HepG2 (cell line): ENCODE results near the gene COA3. TPM values are rescaled to one million over a fixed set of nuclear protein-coding genes. Genes with fewer than 3 reads are reported as not detected.
A peak's percentile ranks its signal among the peaks of the same experiment; 100 is the strongest.

Experiments
- ATAC-seq: fragments of 200-7000 bp; cut with Tn5 transposase; 3 replicates; pipeline ENCODE4 v1.9.1; 2020; ENCODE audit warnings: mild to moderate bottlenecking, moderate library complexity
- BruUV-seq: library from RNA; stranded (reverse); fragments of 400-500 nt; replicated peaks from 2 replicates; lab custom pipeline; 2021; lab: Mats Ljungman, UMichigan
- CTCF ChIA-PET: fragments of 300-600 bp; formaldehyde crosslinking; extraction: SDS; loops from one replicate; lab custom pipeline; 2021; ENCODE audit warnings: low total read pairs, inconsistent platforms, low intra/inter-chr PET ratio; lab: Yijun Ruan, JAX
- POLR2A ChIA-PET: fragments of 350-600 bp; sonication (Branson Sonifier 250); formaldehyde crosslinking; loops from one replicate; lab custom pipeline; 2020; ENCODE audit warnings: antibody characterized with exemption, inconsistent platforms; lab: Yijun Ruan, JAX
- DNase-seq: peaks from one replicate; pipeline ENCODE4 v3.0.0-alpha.2; 2015; ENCODE audit warnings: low spot score
- FAIRE-seq: peaks from 3 replicates; lab custom pipeline; 2011; peaks lifted over from hg19 to GRCh38; lab: Jason Lieb, UNC
- H2AFZ ChIP-seq: one replicate; pipeline ENCODE4 v1.6.1; 2011; ENCODE audit warnings: low read length, inconsistent platforms
- H3K27ac ChIP-seq: fragments of 300-600 bp; 3 replicates; pipeline ENCODE4 v1.8.0; 2011; ENCODE audit warnings: mixed run types, mild to moderate bottlenecking, mixed read lengths, low read length, inconsistent platforms; ENCODE audit not compliant: insufficient read depth; ENCODE audit errors: extremely low read length
- H3K27me3 ChIP-seq, 2 experiments: fragments of 200-600 bp in 1 of 2; 2 replicates in 1 of 2; 3 replicates in 1 of 2; pipeline versions ENCODE4 v1.6.0 to v1.8.0; 2011; ENCODE audit warnings: low read length in 2 of 2, mild to moderate bottlenecking in 2 of 2, moderate library complexity in 2 of 2, inconsistent platforms in 1 of 2; ENCODE audit not compliant: insufficient read depth in 2 of 2, control insufficient read depth in 1 of 2
- H3K36me3 ChIP-seq, 2 experiments: fragments of 200-600 bp in 1 of 2; replicated peaks in 1 of 2; 2 replicates in 1 of 2; 3 replicates in 1 of 2; pipeline versions ENCODE4 v1.5.1 to v1.8.0; 2011; ENCODE audit warnings: low read length in 2 of 2, inconsistent platforms in 1 of 2; ENCODE audit not compliant: insufficient read depth in 2 of 2, control insufficient read depth in 1 of 2
- H3K4me1 ChIP-seq: 2 replicates; pipeline ENCODE4 v1.5.1; 2012; ENCODE audit warnings: low read length, inconsistent platforms; ENCODE audit not compliant: insufficient read depth
- H3K4me2 ChIP-seq: 2 replicates; pipeline ENCODE4 v1.6.0; 2011; ENCODE audit warnings: low read depth, low read length, inconsistent platforms
- H3K4me3 ChIP-seq, 3 experiments: fragments of 200-600 bp in 1 of 3; sonication (generic), shearing (Covaris generic) in 1 of 3; replicated peaks in 1 of 3; 2 replicates each; pipeline ENCODE4 v1.5.1; 2011 to 2016; ENCODE audit warnings: low read length in 3 of 3, inconsistent platforms in 2 of 3, low read depth in 2 of 3, mild to moderate bottlenecking in 2 of 3, control low read depth in 1 of 3, mixed read lengths in 1 of 3; ENCODE audit not compliant: insufficient read depth in 1 of 3
- H3K79me2 ChIP-seq: one replicate; pipeline ENCODE4 v1.6.1; 2011; ENCODE audit warnings: low read length, inconsistent platforms; ENCODE audit not compliant: insufficient read depth
- H3K9ac ChIP-seq: 2 replicates; pipeline ENCODE4 v1.6.0; 2011; ENCODE audit warnings: mild to moderate bottlenecking, low read depth, low read length, inconsistent platforms; ENCODE audit not compliant: insufficient read depth
- H3K9me3 ChIP-seq: 2 replicates; pipeline ENCODE4 v1.5.1; 2012; ENCODE audit warnings: mild to moderate bottlenecking, low read length
- H4K20me1 ChIP-seq: 2 replicates; pipeline ENCODE4 v1.6.0; 2011; ENCODE audit warnings: inconsistent platforms, mild to moderate bottlenecking, low read length, moderate library complexity; ENCODE audit not compliant: insufficient read depth
- GFI1 ChIP-seq: sonication (generic); formaldehyde crosslinking; IDR thresholded peaks from 2 replicates; pipeline ENCODE4 v1.5.0; 2020; ENCODE audit warnings: missing genetic modification reagents, mild to moderate bottlenecking, borderline replicate concordance
- MED1 ChIP-seq: sonication (generic); formaldehyde crosslinking; IDR thresholded peaks from 2 replicates; pipeline ENCODE4 v1.4.0; 2020; ENCODE audit warnings: missing genetic modification reagents
- NFKBIZ ChIP-seq: IDR thresholded peaks from 2 replicates; pipeline ENCODE4 v1.6.1; 2018; ENCODE audit warnings: missing genetic modification reagents, missing compliant biosample characterization
- PAF1 ChIP-seq: IDR thresholded peaks from 2 replicates; pipeline ENCODE4 v1.6.1; 2016; ENCODE audit warnings: missing genetic modification reagents, missing compliant biosample characterization
- PAWR ChIP-seq: sonication (generic); formaldehyde crosslinking; IDR thresholded peaks from 2 replicates; pipeline ENCODE4 v1.4.0; 2020; ENCODE audit warnings: missing genetic modification reagents, mild to moderate bottlenecking, borderline replicate concordance
- PLSCR1 ChIP-seq: sonication (generic); formaldehyde crosslinking; IDR thresholded peaks from 2 replicates; pipeline ENCODE4 v1.5.0; 2020; ENCODE audit warnings: missing genetic modification reagents, mild to moderate bottlenecking, borderline replicate concordance
- RFX5 ChIP-seq: IDR thresholded peaks from 2 replicates; pipeline ENCODE4 v1.6.1; 2011; ENCODE audit warnings: low read depth, low read length, improper control_type of control experiment
- ZNF225 ChIP-seq: sonication (generic); formaldehyde crosslinking; IDR thresholded peaks from 2 replicates; pipeline ENCODE4 v1.4.0; 2020; ENCODE audit warnings: mild to moderate bottlenecking, missing genetic modification reagents
- ZNF329 ChIP-seq: sonication (generic); formaldehyde crosslinking; IDR thresholded peaks from 2 replicates; pipeline ENCODE4 v1.9.0; 2021; ENCODE audit warnings: low read depth, mild to moderate bottlenecking, missing genetic modification reagents
- ZNF644 ChIP-seq: IDR thresholded peaks from 2 replicates; pipeline ENCODE4 v1.6.1; 2016; ENCODE audit warnings: low read depth
- WGBS: methylation state at CpG from one replicate; pipeline ENCODE4 v1.1.6; 2017; ENCODE audit warnings: low lambda C conversion rate; 5-methylcytosine and 5-hydroxymethylcytosine counted together
- in situ Hi-C: cut with HindIII; loops from 2 replicates; pipeline ENCODE4 v1.10.0; 2017; ENCODE audit warnings: low pct_unique_long_range_greater_than_20kb; ENCODE audit not compliant: extremely low pct_ligation_motif_present
- intact Hi-C: fragments of 100-400 bp; cut with micrococcal nuclease; formaldehyde crosslinking; loops from one replicate; pipeline ENCODE4 v1.10.0; 2022; ENCODE audit not compliant: unreplicated experiment
- polyA plus RNA-seq, 8 experiments: library from polyadenylated mRNA; depleted of rRNA in 3 of 8; stranded (reverse) in 7 of 8; unstranded in 1 of 8; fragments of >200 nt; fragmentation: Illumina TruSeq in 4 of 8; extraction: Trizol in 4 of 8; gene quantifications; 2 replicates each; pipeline versions ENCODE4 v1.2.1 to v1.2.3, GENCODE V29; 2011 to 2016; ENCODE audit warnings: low read depth in 4 of 8, missing spikeins in 1 of 8, mixed read lengths in 1 of 8; ENCODE audit not compliant: insufficient read depth in 1 of 8
- total RNA-seq, 5 experiments: library from RNA; depleted of rRNA; stranded (reverse); fragments of >200 nt; fragmentation: Illumina TruSeq; extraction: Trizol; gene quantifications; 2 replicates each; pipeline ENCODE4 v1.2.3, GENCODE V29; 2016; ENCODE audit warnings: low read depth in 1 of 5
- TF ChIP-seq, protein P1 (sequence below), 2 experiments: sonication (generic) in 1 of 2; formaldehyde crosslinking in 1 of 2; IDR thresholded peaks; 2 replicates each; pipeline versions ENCODE4 v1.4.0 to v1.6.1; 2018 to 2020; ENCODE audit warnings: missing genetic modification reagents in 2 of 2, borderline replicate concordance in 1 of 2, low read depth in 1 of 2, mild to moderate bottlenecking in 1 of 2, missing biosample characterization in 1 of 2
- TF ChIP-seq, protein P2 (sequence below): IDR thresholded peaks from 2 replicates; pipeline ENCODE4 v1.6.1; 2016; ENCODE audit warnings: missing biosample characterization, missing genetic modification reagents, low read depth
- TF ChIP-seq, protein P3 (sequence below): sonication (generic); formaldehyde crosslinking; IDR thresholded peaks from 2 replicates; pipeline ENCODE4 v1.5.0; 2020; ENCODE audit warnings: mild to moderate bottlenecking, missing genetic modification reagents

Gene COA3
- total and polyA plus RNA-seq, 2 of the 13 experiments (the other 11 are each of a cell fraction or from before 2014, with no cell fraction given), result 133 to 202 TPM

- TF ChIP-seq, protein P1, sequence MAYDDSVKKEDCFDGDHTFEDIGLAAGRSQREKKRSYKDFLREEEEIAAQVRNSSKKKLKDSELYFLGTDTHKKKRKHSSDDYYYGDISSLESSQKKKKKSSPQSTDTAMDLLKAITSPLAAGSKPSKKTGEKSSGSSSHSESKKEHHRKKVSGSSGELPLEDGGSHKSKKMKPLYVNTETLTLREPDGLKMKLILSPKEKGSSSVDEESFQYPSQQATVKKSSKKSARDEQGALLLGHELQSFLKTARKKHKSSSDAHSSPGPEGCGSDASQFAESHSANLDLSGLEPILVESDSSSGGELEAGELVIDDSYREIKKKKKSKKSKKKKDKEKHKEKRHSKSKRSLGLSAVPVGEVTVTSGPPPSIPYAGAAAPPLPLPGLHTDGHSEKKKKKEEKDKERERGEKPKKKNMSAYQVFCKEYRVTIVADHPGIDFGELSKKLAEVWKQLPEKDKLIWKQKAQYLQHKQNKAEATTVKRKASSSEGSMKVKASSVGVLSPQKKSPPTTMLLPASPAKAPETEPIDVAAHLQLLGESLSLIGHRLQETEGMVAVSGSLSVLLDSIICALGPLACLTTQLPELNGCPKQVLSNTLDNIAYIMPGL (CRISPR knock-in tag; IDR thresholded peaks at IDR 0.05; ENCODE audit: borderline replicate concordance in 1 of 2, low read depth in 1 of 2), result peak; percentile 75 to 98
- TF ChIP-seq, protein P2, sequence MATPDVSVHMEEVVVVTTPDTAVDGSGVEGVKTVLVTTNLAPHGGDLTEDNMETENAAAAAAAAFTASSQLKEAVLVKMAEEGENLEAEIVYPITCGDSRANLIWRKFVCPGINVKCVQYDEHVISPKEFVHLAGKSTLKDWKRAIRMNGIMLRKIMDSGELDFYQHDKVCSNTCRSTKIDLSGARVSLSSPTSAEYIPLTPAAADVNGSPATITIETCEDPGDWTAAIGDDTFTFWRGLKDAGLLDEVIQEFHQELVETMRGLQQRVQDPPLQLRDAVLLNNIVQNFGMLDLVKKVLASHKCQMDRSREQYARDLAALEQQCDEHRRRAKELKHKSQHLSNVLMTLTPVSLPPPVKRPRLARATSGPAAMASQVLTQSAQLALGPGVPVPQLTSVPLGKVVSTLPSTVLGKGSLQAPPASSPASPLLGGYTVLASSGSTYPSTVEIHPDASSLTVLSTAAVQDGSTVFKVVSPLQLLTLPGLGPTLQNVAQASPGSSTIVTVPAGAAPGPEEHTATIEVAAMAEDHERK (CRISPR knock-in tag), result peak; percentile 66
- TF ChIP-seq MED1 (CRISPR knock-in tag) (peak; percentile 83), ZNF329 (CRISPR knock-in tag) (peak; percentile 92)
Measured at GRCh38 chr17:42832934-42833766, 34.6 kb upstream of the COA3 start, which contains the start of gene PSME3 (continued).

DNA sequence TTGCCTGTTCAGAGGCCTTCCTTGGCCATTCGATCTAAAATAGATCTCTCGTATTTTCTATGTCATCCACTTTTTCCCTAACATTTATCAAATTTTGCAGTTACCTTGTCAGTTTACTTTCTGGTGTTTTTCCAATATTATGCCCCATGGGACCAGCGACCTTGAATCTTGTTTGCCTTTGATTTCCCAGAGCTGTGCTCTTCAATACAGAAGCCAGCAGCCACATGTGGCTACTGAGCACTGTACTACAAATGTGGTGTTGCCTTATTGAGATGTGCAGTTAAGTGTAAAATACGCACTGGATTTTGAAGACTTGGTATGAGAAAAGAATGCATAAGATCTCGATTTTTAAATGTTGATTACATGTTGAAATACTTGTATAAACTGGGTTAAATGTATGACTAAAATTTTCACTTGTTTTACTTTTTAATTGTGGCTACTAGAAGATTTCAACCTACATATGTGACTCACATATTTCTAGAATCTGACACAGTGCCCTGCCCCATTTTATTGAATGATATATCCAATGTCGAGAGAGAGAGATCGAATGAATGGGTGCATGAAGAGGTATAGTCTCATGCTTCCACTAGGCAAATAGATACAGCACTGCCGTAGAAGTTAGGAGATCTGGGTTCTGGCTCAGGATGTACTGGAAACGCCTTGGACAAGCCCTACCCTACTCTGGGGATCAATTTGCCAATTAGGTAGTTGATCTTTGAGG, 33.9 kb upstream of the COA3 start:
- ATAC-seq, result peak; percentile 61
- Histone ChIP-seq H3K9me3 (no peaks in the 10 kb centered on the region), H3K4me1 (peaks cover 40% of the 10 kb centered on the region), H3K36me3 (peaks cover 5 to 14% of the 10 kb centered on the region in 2 experiments), H3K4me3 (peak overlapping the region; percentile 92 to 98 (median 92)), H3K27ac (peak overlapping the region; percentile 90), H2AFZ (peak overlapping the region; percentile 29), H3K79me2 (peaks cover 38% of the 10 kb centered on the region), H4K20me1 (no peaks in the 10 kb centered on the region), H3K27me3 (no peaks in the 10 kb centered on the region; a peak in 1 of 5 replicates), H3K9ac (peak overlapping the region; percentile 94), H3K4me2 (peak overlapping the region; percentile 92)
- in situ Hi-C loops, result no loop called here
- intact Hi-C loops, result loop anchor here (5.0 kb wide), 1 partner anchor 165 kb away; the partner anchor contains the start of gene RPL27
- ChIA-PET POLR2A (interaction anchor here (1.0 to 5.9 kb wide), 19 partner anchors 9 to 265 kb away, joined by 3 to 73 read pairs (median 5); partner anchors contain the start of genes AOC2, BECN1, CNTD1 and COA3), CTCF (no interaction called here)
- WGBS, result 21% methylated on average over 9 of the region's 9 CpGs
- no TSS peak for BruUV-seq
- FAIRE-seq, result peak; percentile 87
- peak; percentile 76 for DNase-seq
- no peak for TF ChIP-seq RFX5
- TF ChIP-seq GFI1 (CRISPR knock-in tag), result no peak
- no peak for TF ChIP-seq PAF1 (CRISPR knock-in tag)
- TF ChIP-seq PAWR (CRISPR knock-in tag), result no peak
- TF ChIP-seq, protein P3, sequence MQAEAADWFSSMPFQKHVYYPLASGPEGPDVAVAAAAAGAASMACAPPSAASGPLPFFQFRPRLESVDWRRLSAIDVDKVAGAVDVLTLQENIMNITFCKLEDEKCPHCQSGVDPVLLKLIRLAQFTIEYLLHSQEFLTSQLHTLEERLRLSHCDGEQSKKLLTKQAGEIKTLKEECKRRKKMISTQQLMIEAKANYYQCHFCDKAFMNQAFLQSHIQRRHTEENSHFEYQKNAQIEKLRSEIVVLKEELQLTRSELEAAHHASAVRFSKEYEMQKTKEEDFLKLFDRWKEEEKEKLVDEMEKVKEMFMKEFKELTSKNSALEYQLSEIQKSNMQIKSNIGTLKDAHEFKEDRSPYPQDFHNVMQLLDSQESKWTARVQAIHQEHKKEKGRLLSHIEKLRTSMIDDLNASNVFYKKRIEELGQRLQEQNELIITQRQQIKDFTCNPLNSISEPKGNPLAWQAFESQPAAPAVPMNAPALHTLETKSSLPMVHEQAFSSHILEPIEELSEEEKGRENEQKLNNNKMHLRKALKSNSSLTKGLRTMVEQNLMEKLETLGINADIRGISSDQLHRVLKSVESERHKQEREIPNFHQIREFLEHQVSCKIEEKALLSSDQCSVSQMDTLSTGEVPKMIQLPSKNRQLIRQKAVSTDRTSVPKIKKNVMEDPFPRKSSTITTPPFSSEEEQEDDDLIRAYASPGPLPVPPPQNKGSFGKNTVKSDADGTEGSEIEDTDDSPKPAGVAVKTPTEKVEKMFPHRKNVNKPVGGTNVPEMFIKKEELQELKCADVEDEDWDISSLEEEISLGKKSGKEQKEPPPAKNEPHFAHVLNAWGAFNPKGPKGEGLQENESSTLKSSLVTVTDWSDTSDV (CRISPR knock-in tag), result no peak
- TF ChIP-seq ZNF644 (CRISPR knock-in tag), result peak; percentile 32; the same call in 1 of the 2 replicates
- no peak for TF ChIP-seq ZNF225 (CRISPR knock-in tag)
- TF ChIP-seq NFKBIZ (CRISPR knock-in tag), result no peak
- TF ChIP-seq PLSCR1 (CRISPR knock-in tag), result no peak
